H1 (cell line): ENCODE data around the gene CYP11A1. TPM values are rescaled to one million over a fixed set of nuclear protein-coding genes. Genes with fewer than 3 reads are reported as not detected.

Experiments
- GTF2F1 ChIP-seq: IDR thresholded peaks from 2 replicates; pipeline ENCODE4 v1.6.1; 2012; ENCODE audit warnings: low read depth, low read length, improper control_type of control experiment, borderline replicate concordance
- polyA plus RNA-seq, 7 experiments: library from polyadenylated mRNA; depleted of rRNA in 3 of 7; stranded (reverse) in 5 of 7; unstranded in 2 of 7; fragments of >200 nt in 5 of 7; fragments of 200-250 nt in 2 of 7; gene quantifications; 1 replicate in 5 of 7; 2 replicates in 1 of 7; 4 replicates in 1 of 7; pipeline versions ENCODE4 v1.2.1 to v1.2.3, GENCODE V29; 2011 to 2013; ENCODE audit warnings: missing spikeins in 2 of 7, mixed read lengths in 2 of 7
- total RNA-seq: library from RNA; stranded (reverse); fragmentation: NEBNext Ultra II Directional; extraction: Animal tissue kit (Norgen Biotek cat#: 25700); gene quantifications from 2 replicates; pipeline ENCODE4 v1.2.1, GENCODE V29; 2021

The CYP11A1 gene
- total and polyA plus RNA-seq, 2 of the 8 experiments (the other 6 are each of a cell fraction or from before 2014, with no cell fraction given): 1.9 to 7.2 TPM

DNA sequence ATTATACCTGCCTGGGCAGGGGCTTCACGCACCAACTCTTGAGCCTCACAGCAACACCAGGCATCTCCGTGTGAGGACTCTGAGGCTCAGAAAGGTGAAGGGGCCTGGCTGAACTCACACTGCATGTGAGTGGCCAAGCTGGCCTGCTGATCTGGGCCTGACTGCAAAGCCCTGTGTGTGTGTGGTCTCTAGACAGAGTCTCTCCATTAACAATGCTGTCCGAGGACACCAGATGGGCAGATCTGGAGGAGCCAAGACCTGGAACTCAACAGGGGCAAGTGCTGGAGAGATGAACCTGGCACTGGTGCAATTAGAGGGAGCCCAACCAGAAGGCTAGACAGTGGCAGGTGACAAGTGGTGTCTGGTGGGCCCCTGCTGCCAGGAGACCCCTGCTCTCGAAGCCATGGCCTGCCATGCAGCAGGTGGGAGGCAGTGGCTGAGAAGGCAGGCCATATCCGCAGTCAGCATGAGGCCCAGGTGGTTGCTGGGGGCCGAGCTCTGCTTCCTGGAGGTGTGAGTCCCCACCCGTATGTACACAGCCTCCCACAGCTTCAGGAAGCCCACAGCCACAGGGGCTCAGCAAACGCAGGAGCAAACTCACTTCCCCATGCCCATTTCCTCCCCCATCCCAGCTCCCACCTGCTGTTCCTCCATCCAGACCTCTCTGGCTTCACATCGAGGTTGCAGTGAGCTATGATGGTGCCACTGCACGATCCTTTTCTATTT is 39.0 kb downstream of the CYP11A1 start (continued):
- TF ChIP-seq GTF2F1: no peak
